NCI-H146 treated with DMSO at 0.1 percent for 48 hours (cell line): Measurements from ENCODE around the gene TXNDC11.

Source experiments
- DNase-seq: peaks from one replicate; lab custom pipeline; 2025; ENCODE audit not compliant: unreplicated experiment; lab: John Stamatoyannopoulos, UW

The TXNDC11 gene

DNA sequence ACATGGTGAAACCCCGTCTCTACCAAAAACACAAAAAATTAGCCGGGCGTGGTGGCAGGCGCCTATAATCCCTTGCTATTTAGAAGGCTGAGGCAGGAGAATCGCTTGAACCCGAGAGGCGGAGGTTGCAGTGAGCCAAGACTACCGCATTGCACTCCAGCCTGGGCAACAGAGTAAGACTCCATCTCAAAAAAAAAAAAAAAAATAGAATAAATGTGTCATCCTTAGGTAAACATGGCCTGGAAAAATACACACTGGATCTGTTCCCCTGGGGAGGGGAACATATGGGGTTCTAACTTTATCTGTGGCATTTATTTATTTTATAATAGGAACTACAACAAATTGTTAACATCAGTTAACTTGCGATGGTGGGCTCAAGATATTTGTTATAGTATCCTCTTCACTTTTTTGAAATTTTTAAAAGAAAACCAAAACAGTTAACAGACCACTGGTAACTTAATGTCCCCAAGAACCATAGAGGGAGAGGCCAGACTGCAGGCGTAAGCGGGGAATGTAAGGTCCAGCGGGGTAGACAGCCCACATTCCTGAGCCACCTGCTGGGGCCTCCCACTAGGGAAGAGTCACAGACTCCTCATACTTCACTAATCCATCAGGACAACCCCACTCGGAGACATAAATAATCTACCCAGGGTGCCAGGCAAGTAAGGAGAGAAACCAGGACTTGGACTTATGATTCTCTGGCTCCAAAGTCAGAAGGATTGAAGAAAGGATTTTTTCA is 12.5 kb upstream of the TXNDC11 start:
- no peak for DNase-seq

DNA sequence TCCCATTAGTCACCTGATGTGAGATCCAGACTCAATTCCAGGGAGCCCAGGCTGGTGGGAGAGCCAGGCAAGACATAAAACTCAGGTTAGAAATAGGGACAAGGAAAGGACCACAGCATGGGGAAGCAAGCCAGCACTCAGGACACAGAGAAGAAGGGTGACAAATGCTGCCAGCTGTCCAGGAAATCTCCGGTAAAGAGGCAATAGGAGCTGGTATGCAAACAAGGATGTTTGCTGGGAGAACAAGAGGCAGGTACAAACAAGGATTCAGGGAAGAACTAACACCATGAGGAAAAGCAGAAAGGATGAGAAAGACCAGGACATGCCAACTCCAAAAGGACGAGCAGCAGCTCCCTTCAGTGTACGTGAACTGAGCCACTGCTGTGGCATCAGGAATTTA is 10.2 kb upstream of the TXNDC11 start:
- no peak for DNase-seq

GRCh38 chr16:11750056-11750455 is 7.4 kb upstream of the TXNDC11 start:
- DNase-seq, result no peak

GRCh38 chr16:11748404-11749254 is 6.0 kb upstream of the TXNDC11 start:
- DNase-seq, result no peak

GRCh38 chr16:11747949-11748403 is 5.3 kb upstream of the TXNDC11 start:
- no peak for DNase-seq

- no peak for DNase-seq
These were observed 1.4 kb upstream of the TXNDC11 start for GRCh38 chr16:11744075-11744470.

DNA sequence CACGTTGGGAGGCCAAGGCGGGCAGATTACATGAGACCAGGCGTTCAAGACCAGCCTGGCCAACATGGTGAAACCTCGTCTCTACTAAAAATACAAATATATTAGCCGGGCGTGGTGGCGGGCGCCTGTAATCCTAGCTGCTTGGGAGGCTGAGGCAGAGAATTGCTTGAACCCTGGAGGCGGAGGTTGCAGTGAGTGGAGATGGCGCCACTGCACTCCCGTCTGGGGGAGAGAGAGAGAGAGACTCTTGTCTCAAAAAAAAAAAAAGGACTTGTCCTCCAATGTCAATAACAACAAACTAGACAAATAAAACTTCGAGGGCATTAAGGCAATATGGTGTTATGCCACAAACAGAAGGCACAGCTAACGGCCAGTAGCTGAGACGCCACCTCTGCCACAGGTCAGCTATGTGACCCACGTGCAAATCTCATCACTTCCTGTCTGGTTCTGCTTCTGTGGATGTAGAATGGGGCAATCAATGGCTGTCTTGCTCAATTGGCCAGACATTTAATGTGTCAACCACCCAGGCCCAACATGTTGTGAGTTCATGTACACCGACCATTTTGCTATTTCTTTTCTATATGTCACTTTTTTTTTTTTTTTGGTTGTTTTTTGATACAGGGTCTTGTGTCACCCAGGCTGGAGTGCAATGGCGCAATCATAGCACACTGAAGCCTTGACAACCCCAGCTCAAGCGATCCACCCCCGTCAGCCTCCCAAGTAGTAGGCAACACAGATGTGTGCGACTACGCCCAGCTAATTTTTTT is 834 bp upstream of the TXNDC11 start:
- DNase-seq, result no peak

- peak; percentile 24 for DNase-seq
These were observed 543 bp downstream of the TXNDC11 start for GRCh38 chr16:11742093-11742535.

- no peak for DNase-seq
These were observed 2.1 kb downstream of the TXNDC11 start for GRCh38 chr16:11740567-11740966.

DNA sequence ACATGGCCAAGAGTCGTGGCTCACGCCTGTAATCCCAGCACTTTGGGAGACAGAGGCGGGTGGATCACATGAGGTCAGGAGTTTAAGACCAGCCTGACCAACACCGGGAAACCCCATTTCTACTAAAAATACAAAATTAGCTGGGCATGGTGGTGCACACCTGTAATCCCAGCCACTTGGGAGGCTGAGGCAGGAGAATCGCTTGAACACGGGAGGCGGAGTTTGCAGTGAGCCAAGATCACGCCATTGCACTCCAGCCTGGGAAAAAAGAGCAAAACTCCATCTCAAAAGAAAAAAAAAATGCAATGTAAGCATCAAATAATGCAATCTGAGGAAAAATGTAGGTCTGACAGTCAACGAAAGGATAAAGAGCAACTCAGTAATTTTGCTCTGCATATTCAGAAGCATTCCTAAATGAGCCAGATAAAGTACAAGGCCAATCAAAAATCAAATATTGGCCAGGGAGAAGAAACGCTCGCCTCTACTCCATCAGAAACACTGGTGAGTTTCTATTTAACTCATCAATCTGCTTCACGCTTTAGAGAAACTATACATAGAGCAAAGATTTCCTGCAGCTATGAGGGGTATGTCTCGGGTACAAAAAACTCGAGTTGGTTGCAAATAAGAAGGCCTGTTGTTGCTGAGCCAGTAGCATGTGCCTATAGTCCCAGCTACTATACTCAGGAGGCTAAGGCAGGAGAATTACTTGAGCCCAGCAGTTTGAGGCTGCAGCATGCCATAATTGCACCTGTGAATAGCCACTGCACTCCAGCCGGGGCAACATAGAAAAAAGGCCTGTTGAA is 3.7 kb downstream of the TXNDC11 start:
- no peak for DNase-seq

GRCh38 chr16:11737713-11738112 is 4.9 kb downstream of the TXNDC11 start:
- DNase-seq, result no peak

- DNase-seq, result no peak
These were observed 5.8 kb downstream of the TXNDC11 start for GRCh38 chr16:11736903-11737302.

GRCh38 chr16:11735787-11736186 is 6.9 kb downstream of the TXNDC11 start:
- no peak for DNase-seq

DNA sequence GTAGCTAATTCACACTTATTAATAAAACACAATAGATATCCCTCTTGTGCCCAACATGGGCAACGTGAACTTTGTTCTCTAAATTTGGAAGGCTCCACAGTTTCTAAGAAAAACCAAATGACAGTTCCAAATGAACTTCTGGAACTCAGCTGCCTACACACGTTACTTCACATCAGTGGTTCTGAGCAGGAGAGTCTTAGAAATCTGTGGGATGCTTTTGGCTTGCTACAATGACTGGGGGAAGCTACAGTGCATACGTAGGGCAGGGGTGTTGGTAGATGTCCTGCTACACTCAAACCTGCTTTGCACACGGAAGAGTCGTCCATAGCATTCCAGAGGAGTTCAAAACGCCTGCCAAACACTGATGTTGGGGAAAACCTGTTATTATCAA is 8.0 kb downstream of the TXNDC11 start:
- DNase-seq, result no peak

DNA sequence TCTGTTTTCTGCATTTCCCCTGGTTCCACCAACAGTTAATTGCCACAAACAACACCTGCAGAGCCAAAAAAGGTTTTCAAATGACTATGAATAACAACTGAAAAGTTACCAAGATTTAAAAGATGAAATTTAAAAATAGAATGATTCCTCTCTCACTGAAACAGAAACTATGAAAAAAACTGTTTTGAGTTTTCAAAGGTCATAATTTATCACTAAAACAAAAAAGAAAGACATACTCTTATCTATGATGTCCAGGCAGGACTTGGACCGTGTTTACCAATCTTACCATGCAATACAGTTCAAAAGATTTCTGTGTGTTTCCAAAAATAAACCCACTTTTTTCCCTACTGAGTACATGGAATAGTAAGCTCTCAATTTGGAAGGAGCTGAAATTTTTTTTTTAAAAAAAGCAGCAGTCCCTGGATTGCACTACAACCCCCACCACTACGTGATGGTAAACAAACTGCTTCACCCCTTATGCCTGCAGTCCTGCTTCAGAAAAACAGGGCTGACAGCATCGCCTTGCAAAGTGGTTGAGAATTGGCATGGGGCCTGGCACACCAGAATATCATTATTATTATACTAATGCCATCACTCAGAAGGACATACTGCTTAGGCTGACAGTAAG is 8.5 kb downstream of the TXNDC11 start:
- no peak for DNase-seq

DNA sequence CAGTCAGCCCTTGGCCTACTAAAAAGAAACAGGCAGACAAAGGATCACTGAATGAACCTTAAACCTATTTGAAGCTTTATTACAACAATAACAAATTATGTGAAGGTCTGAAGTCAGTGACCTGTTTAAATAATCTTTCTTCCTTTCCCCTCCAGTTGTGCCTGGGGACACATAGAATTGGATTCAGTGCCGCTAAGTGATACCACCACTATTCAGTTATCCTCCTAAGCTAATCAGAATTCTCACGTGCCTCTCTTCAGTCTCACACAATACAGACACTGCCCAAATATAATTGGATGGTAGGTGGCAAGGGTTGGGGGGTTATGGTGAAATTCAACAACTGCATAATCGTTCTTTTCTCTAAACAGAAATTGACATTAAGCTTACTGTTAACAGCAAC is 11.4 kb downstream of the TXNDC11 start:
- no peak for DNase-seq

GRCh38 chr16:11729787-11730186 is 12.9 kb downstream of the TXNDC11 start:
- no peak for DNase-seq

DNA sequence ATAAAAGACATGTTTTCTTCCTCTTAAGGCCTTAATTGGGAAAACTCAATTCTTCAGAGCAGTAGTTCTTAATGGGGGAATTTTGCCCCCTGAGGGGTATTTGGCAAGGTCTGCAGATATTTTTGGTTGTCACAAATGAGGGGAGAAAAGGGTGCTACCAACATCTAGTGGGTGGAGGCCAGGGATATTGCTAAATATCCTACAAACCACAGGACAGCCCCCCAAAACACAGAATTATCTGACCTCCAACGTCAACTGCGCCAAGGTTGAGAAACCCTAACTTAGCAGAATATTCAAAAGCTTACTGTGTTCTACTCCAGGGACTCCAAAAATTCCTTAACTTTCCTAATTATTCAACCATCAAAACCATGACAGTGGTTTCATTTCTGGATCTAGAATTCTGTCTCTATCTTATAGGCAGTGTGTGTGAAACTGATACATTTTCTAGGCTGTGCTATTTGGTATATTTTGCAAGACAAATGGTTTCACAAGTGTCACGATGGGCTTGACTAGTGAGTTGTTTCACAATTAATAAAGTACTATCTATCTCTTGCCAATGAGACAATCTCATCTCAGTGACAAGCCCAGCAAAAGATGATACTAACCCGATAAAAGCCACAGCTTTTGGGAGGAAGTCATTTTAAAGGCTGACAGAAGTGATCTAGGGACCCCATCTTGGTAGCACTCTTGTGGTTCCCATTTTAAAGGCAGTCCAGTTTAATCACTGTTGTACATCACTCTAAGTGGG is 14.7 kb downstream of the TXNDC11 start:
- no peak for DNase-seq

GRCh38 chr16:11726008-11726407 is 16.6 kb downstream of the TXNDC11 start:
- DNase-seq, result no peak

DNA sequence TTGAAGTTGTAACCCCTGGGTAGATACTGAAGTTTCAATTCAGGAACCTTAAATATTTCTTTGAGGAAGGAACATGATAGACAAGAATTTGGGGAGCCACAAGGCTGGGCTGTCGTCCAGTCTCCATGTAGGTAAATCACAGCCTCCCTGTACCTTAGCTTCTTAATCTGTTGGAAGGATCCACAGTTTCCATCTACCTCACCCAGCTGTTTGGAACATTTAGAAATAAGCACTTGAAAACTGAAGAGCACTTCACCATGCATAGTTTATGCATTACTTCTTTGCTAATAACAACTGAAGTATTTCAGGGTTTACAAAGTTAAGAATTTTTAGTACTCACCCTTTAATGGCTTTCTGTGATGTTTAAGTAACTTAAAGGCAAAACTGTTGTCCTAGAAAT is 17.2 kb downstream of the TXNDC11 start:
- DNase-seq, result no peak
